D341Med (cell line): ENCODE measurements around the gene CDH23.

Experiments used
- DNase-seq: peaks from one replicate; pipeline ENCODE4 v3.0.0; 2012; ENCODE audit warnings: low spot score

CDH23 gene

DNA sequence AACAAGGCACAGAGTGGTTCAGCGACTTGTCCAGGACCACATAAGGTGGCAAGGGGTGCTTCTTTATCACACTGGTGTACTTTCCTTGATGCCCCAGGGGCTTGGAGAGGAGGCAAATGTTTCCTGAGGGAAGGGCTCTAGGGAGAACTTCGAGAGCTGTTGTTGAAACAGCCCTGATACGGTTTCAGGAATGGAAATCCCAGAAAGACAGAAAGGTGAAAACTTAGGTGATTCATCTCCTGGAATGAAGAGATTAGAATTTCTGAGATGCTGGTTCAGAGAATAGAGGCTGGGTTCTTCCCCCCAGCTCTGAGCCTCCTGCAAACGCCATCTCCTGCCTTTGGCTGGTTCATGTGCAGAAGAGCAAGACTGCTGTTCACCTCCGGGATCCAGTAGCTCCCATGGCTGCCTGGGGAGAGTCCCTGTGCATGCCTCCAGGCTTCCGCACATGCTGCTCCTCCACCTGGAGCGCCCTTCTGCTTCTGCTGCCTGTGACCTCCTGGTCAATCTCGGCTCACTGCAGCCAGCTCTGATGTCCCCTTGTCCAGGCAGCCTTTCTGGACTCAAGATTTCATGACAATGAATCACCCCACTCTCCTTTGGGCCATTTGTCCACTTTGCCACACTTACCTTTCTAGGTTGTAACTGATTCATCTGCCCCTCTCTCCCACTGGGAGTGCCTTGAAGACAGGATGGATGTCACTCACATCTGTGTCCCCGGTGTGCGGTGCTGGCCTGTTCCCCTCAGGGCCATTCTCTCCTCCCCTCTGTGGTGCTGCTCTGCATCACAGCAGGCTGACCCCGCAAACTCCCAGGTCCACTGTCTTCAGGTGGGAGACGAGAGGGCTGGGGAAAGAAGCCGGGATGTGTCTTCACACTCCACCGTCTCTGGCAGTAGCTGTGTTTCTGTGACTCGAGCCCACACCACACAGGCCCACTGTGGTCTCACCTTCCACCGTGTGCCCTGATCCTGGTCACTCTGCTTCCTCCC lies 3.6 kb upstream of the CDH23 start:
- no peak for DNase-seq

DNA sequence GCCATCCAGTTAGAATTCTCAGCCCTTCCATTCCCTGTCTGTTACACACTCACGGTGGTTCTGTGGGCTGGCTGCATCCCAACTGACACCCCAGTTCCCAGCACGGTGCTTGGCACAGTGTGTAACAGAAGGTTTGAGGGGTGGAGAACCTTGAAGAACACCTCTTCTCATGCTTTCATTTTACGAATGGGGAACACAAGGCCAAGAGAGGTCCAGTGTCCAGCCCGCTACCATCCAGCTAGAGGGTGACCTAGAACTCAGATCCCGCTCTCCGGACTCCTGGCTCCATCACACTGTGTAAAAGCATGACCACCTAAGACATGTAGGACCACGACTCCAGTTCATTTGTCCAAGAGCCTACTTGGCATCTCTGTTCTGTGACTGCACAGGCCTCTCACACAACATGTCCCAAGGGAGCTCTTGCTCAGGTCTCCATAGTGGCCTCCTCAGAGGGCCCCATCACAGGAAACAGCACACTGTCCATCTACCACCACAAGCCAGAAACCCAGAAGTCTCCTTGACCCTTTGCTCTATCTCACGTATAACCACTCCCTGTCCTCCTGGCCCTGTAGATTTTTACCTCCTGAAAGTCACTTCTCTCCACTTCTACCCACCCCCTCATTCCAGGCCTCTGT lies 2.8 kb upstream of the CDH23 start:
- DNase-seq, result no peak

DNA sequence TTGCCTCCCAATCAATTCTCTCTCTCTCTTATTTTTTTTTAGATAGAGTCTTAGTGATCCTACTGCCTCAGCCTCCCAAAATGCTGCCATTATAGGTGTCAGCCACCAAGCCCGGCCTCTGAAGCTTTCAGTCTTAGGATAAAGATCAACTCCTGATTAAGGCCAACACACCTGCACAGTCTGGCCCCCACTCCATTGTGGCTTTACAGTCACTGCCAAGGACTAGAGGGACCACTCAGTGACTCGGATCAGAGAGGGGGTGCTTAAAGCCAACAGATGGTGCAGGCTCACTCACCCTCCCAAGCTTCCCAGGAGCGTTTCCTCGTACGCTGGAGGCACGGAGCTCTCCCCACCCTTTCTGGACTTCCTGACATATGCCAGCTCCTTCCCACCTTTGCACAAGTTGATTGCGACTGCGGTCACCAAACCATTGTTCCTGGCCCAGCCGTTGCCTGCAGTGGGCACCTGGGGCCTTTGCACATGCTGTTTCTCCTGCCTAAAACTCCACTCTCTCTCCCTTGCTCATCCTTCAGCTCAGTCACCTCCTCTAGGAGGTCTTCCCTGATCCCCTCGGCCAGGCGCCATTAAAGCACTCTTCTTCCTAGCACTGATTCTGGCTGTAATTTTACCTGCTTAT lies 1.7 kb upstream of the CDH23 start:
- DNase-seq, result no peak

DNA sequence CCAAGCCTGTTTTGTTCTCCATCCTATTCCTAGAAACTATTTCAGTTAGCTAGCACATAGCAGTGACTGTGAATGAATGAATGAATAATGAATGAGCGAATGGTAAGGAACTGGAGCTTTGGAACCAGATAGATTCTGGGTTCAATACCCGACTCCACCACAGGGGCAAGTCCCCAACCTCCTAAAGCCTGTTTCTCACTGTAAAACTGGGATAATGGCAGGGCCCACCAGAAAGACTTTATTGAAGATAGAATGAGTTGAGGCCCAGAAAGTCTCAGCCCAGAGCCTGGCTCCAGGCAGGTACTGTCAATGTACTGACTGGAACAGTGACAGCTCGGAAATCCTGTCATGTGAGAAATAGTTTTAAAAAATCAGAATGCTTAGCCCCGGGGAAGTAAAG lies 1.1 kb upstream of the CDH23 start:
- no peak for DNase-seq

DNA sequence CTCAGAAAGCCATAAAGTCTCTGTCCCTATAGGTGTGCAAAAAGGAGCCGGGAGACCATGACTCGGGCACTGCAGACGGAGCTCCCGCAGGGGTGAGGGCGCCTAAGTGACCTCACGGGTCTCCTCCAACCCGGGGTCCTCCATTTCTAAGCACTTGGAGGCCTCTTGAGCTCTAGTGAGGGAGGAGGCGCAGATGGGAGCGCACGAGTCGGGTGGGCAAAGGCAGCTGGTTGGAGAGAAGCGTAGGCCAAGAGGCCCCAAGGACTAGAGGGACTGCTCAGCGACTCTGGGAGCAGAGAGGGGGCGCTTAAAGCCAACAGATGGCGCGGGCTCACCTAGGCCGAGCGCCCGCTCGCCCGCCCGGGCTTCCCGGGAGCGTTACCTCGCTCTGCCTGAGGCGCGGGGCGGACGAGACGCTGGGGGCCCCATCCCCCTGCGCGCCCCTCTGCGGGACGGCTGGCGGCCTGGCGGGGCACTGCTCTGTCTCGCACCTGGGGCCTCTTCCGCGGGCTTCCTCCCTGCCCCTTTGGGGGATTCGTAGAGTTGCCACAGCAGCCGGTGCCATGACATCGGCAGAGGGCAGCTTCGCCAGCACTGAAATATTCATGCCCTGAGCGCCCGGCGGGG lies 523 bp upstream of the CDH23 start:
- DNase-seq, result peak; percentile 53

DNA sequence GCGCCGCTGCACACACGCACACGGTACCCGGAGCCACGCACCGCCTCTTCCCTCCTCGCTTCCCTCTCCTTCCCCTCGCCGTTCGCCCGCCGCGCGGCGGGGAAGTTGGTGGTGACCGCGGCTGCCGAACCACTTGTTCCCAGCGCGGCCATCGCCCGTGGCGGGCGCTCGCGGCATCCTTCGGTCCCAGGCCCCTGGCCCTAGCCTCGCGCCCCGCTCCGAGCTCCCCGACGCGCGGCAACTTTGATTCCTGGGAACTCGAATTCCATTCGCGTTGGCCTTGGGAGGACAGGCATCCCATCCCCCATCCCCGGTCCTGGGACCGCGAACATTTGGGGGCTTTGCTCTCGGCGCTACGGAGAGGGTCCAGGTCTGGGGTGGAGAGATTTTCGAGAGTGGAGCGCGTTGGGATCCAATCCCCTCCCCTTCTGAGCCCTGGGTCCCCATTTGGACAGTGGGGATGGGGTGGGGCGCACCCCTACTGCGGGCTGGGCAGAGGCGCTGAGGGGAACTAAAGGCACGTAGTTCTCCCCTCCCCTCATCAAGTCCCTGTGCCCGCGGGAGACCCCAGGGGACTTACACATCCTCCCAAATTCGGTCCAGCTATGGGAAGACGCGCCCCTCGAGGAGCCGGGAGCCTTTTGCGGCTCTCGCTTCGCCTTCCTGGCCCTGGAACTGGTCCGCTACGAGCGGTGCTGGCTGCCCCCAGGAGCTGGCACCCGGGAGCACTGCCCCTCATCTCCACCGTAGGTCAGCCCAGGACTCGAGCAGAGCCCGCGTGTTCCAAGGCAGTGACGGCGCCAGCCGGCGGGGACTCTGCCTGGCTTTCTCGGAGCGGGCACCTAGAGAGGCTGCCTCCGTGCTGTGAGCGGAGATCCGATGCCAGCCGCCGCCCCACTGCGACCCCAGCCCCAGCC lies 834 bp downstream of the CDH23 start:
- DNase-seq, result no peak

DNA sequence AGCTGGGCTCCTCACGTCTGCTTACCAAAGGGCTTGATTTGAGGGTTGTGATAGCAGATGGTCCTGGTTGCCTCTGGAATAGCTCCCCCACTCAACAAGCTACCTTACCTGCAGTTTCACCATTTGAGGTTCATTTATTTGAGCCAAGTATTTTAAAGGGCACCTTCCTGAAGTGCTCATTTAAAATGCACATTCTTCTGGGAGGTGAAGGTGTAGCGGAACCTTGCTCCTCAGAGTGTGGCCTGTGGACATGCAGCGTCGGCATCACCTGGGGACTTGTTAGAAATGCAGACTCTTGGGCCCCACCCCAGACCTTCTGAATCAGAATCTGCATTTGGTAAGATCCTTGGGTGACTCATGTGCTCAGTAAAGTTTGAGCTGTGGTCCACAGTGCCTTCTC lies 2.3 kb downstream of the CDH23 start:
- no peak for DNase-seq

DNA sequence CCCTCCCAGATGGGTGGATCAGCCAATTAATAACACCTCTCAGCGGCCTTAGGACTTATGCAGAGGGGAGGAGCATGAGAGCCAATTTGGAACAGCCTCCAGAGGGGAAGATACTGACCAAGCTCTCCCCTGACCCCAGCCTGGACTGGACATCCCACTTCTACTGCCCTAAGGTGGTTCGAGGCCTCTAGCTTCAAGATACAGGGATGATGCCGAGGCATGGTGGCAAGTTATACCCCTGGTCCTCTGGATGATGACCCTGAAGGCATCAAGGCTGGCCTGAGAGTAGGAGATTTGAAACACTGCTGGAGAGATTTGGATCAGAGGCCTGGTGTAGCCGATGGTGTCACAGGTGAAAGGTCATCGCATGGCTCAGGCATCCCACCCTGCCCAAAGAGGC lies 3.2 kb downstream of the CDH23 start:
- no peak for DNase-seq

DNA sequence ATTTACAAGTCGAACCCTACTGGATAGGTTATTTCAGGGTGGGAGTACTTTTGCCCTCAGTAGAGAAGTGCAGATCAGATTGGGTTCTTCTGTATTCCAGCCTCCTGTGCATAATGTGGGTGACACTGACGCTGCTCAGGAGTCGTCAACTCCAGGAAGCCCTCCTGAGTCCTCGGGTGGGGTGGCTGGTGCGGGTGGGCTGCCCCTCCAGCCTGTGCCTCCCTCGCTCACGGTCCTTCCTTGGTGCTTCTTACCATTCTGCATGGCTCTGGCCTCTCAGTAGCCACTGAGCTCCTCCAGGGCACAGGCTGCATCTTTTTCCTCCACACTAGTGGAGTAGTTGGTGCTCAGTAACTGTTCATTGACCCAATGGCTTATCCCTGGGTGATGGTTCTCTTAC lies 4.3 kb downstream of the CDH23 start:
- no peak for DNase-seq

DNA sequence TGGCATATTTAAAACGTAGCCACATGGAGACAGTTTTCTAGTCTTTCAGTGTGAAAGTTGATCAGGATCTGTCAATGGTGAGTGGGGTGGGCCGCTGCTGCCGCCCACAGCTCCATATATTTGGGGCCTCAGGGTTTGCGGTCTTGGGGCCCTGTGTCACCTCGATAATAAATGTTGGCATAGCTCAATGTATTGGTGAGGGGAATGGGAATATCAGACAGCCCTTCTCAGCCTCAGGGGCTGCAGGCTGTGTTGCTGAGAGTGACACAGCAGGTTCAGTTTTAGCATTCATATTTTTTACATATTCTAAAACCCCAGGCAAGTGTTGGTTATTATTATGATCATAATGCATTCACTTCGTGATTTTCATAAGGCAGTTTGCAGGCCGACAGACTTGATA lies 5.3 kb downstream of the CDH23 start:
- DNase-seq, result no peak

DNA sequence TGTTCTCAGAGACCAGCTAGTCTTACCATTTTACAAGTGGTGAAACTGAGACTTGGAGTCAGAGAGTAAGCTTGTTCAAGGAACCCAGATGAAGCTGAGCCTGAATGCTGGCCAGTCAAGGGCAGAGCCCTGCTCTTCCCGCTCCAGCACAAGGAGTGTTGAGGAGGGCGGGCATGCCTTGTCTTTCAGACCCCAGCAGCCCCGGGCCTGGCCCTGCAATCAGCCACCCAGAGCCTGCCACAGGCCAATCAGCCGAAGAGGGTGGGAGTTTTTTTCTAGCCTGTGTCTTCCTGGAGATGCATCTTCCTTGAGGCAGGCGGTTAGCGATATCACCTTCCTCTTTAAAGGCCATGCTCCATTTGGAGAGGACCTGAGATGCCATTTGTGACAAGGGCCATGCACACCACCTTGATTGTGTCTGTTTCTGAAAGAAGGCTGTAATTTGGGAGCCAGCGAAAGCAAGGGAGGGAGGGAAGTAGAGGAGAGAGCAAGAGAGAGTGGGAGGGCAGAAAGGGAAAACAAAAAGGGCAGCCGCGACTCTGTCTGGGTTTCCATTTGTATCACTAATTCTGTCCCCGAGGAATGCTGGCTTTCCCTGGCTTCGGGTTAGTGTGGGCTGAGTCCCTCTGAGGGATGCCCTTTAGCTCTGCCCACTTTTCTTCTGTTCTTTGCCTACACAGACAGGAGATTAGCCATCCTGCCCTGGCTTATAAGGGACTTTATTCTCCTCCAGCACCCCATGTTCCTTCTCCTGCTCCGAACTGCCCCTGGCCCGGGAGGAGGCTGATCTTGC lies 8.0 kb downstream of the CDH23 start:
- no peak for DNase-seq

DNA sequence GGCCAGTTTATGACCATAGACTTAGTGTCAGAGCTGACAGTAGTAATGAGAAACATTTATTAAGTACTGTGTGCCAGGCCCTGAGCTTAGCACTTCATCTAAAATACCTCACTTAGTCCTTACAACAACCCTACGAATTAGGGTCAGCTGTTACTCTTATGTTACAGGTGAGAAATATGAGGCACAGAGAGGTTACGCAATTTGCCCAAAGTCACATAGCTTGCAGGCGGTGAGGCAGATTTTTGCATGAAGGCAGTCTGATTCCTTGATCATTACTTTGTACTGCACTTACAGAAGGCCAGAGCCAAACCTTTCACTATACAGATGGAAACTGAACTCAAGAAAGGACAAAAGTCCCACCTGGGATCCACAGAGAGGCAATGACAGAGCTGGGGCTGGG lies 10.2 kb downstream of the CDH23 start:
- DNase-seq, result no peak

DNA sequence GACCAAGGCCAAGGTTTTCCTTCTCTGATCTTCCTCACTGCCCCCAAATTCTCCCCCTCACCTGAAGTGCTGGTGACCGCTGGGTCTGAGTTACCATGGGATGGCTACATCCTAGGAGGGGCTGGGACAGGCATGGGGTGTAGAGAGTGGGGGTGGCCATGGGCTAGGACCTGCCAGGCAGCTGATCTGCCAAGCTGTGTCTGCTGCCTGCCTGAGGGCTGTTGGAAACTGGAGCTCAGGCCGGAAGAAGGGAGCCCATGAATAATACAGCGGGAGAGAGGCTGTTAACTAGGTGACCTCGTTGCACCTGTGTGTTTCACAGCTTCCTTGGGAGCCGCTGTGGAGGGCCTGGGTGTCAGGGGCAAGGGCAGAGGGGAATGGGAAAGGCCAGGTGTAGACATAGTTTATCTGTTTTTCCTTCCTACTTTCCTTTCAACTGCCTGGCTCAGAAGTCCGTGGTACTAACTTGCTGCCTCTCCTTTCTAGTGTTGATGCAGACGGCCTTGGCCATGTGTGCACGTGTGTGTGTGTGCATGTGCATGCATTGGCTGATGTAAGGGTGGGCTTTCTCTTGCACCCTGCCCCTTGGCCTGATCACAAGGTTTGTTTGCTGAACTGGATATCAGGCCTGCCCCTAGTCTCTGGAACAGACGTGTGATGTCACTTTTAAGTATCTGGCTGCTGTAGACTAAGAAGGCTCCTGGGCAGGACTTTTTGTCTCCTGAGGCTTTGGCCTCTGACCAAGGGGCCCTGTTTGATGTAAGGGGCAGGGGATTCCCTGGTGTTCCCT lies 11.9 kb downstream of the CDH23 start:
- DNase-seq, result no peak

DNA sequence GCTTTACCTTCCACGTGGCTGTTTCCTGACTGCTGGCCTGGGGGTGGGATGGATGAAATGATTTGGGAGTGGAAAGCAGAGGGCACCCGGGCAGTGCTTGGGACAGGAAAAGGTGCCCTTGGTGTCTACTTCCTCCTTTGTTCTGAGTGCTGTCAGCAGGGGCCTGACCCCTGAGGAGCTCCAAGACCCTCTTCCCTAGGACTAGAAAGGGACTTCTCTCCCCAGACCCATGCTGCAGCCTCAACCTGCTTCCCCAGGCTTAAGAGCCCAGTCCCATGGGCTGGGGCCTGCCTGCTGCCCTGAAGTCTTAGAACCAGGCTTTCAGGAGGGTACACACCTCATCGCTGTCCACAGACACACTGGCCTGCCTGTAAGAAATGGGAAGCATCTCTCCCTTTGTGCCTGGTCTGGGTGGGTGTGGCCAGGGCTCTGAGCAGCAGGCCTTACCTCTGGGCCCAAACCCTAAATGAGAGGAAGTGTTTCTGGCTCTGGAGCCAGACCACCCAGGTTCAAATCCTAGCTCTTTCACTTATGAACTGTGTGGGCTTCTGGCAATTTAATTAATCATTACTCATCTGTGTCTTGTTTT lies 12.9 kb downstream of the CDH23 start:
- no peak for DNase-seq

DNA sequence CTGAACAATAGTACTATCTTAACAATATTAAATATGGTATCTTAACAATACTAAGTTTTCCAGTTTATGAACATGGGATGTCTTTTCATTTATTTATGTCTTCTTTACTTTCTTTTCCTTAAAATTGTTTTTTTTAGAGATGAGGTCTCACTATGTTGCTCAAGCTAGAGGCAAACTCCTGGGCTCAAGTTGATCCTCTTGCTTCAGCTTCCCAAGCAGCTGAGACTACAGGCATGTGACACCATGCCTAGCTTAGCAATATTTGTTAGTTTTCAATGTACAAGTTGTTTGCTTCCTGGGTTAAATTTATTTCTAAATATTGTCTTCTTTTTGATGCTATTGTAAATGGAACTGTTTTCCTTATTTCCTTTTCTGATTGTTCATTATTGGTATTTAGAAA lies 16.9 kb downstream of the CDH23 start:
- DNase-seq, result no peak

DNA sequence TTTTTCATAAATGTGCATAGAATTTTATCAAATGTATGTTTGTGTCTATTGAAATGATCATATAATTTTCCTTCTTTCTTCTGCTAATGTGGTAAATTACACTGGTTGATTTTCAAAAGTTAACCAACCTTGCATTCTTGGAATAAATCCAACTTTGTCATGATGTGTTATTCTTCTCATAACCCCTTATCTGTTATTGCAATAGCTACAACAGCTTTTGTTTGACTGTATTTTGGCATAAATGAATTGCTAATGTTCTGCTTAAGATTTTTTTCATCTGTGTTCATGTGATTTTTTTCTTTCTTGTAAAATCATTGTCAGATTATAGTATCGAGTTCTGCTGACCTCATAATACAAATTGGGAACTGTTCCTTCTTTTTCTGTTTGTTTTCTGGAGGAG lies 17.6 kb downstream of the CDH23 start:
- no peak for DNase-seq

DNA sequence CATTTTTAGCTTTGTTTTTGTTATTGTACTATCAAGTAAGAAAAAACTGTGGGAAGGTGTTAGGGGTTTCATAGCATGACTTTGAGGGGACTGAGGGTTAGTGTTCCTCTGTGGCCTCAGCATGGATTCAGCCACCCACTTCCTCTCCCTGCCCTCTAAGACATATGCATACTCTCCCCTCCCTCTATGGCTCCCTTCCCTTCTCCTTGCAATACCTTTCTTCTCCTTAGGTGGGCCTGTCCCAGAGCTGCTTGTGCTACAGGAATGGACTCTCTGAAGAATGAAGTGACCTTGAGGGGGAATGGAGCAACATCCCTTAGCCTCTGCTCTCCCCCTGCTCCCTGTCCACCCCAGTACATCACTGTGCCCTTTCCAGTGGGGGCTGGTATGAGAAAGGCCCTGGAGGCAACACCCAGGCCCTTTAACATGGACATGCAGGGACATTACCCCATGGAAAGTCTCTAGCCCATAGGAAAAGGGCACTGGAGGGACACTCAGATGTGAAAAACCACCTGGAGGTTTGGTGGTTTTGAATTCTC lies 22.4 kb downstream of the CDH23 start:
- DNase-seq, result peak; percentile 0

DNA sequence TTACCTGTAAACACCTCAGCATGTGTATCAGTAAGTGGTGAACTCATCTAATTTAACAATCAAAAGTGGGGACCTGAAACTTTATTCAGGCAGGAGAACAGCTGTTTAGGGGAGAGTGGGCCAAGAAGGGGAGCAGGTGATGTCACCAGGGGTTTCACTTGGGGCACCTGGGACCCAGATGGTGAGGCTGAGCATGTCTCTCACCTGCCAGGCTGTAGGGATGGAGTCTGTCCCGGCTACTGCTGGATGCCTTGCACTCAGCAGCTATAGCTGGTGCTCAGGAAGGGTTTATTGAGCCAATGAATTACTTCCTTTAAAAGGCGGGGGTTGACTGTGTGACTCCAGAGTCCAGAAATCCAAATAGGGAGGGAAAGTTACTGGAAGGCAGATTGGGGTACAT lies 23.0 kb downstream of the CDH23 start:
- peak; percentile 1 for DNase-seq

DNA sequence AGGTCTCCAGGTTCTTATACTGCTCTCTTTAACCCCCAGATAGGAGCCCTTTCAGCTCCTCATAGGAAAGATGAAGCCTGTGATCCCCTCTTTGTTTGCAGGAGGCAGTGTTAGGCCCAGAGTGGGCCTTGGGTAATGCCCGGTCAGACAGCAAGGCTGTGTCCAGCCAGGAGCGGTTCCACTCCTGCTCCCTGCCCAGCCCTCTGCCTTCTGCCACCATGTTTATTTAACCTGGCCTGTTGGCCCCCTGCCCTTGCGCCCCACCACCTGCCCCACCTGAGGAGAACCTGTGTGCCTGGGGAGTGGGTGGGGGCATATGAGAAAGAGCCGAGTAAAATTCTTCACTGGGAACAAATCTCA lies 24.3 kb downstream of the CDH23 start:
- DNase-seq, result peak; percentile 1
